ENCODE results near the gene MFAP1.

DNA sequence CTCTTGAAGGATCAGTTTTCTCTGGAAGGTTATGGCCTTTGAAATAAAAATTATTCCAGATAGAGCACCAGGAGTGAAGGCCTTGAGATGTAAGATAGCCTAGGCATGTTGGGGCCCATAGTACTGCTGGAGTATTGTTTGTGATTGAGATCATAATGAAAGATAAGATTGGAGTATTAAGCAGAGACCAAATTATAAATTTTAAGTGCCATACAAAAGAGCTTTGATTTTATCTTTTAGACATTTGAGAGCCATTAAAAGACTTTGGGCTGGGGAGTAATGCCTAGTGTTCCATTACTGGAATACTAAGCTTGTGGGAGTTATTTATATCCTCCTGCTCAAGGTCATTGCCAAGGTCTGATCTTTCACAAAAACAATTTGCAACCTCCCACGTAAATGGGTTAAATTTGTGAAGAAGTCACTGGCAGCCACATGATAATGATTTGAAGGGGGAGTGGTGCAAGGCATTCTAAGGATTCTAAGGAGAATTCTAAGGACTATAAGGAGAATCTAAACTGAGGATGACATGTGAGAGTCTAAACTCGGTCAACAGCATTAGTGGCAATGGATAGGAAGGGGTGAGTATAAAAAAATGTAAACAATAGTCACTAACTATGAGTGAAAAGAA, 60.6 kb downstream of the MFAP1 start:
- no peak for TF ChIP-seq EZH2phosphoT487 (IDR thresholded peaks at IDR 0.05; ENCODE audit: low read depth)
- TF ChIP-seq, protein P1, sequence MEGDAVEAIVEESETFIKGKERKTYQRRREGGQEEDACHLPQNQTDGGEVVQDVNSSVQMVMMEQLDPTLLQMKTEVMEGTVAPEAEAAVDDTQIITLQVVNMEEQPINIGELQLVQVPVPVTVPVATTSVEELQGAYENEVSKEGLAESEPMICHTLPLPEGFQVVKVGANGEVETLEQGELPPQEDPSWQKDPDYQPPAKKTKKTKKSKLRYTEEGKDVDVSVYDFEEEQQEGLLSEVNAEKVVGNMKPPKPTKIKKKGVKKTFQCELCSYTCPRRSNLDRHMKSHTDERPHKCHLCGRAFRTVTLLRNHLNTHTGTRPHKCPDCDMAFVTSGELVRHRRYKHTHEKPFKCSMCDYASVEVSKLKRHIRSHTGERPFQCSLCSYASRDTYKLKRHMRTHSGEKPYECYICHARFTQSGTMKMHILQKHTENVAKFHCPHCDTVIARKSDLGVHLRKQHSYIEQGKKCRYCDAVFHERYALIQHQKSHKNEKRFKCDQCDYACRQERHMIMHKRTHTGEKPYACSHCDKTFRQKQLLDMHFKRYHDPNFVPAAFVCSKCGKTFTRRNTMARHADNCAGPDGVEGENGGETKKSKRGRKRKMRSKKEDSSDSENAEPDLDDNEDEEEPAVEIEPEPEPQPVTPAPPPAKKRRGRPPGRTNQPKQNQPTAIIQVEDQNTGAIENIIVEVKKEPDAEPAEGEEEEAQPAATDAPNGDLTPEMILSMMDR (IDR thresholded peaks at IDR 0.05; ENCODE audit: low read depth, low read length), result no peak
